OCI-LY7 (cell line): Measurements from ENCODE around the gene ABCA13. TPM values are rescaled to one million over a fixed set of nuclear protein-coding genes. Genes with fewer than 3 reads are reported as not detected.
"Not testable (repeated sequence)": the region's sequence is repeated elsewhere in the genome, so short reads cannot be mapped to it uniquely, and the experiment has no call there.

ENCODE experiments used
- BruUV-seq: library from RNA; stranded (reverse); fragments of 400-500 nt; replicated peaks from 2 replicates; lab custom pipeline; 2021; lab: Mats Ljungman, UMichigan
- CTCF ChIA-PET: fragments of 300-600 bp; sonication (Branson Sonifier 250); formaldehyde crosslinking; loops from one replicate; lab custom pipeline; 2022; ENCODE audit warnings: antibody characterized with exemption; ENCODE audit not compliant: unreplicated experiment; lab: Charles Lee
- POLR2A ChIA-PET: fragments of 300-600 bp; sonication (Branson Sonifier 250); formaldehyde crosslinking; loops from one replicate; lab custom pipeline; 2022; ENCODE audit warnings: antibody characterized with exemption; lab: Charles Lee
- DNase-seq: peaks from one replicate; pipeline ENCODE4 v3.0.0-alpha.2; 2015; ENCODE audit warnings: low spot score
- H2AFZ ChIP-seq: fragments of 200-600 bp; sonication (generic), shearing (Covaris generic); 2 replicates; pipeline ENCODE4 v1.6.1; 2014; ENCODE audit warnings: mild to moderate bottlenecking, antibody characterized with exemption, low read length, moderate library complexity
- H3K27ac ChIP-seq: fragments of 200-600 bp; sonication (generic); 2 replicates; pipeline ENCODE4 v1.5.1; 2014; ENCODE audit warnings: mixed run types, low read depth, mild to moderate bottlenecking, moderate library complexity, low read length, inconsistent platforms; ENCODE audit not compliant: poor library complexity, severe bottlenecking
- H3K36me3 ChIP-seq: fragments of 200-600 bp; sonication (generic); 2 replicates; pipeline ENCODE4 v1.6.1; 2014; ENCODE audit warnings: mild to moderate bottlenecking, antibody characterized with exemption, low read length, moderate library complexity, mixed read lengths; ENCODE audit not compliant: insufficient read depth
- H3K4me1 ChIP-seq: fragments of 200-600 bp; sonication (generic); 2 replicates; pipeline ENCODE4 v1.5.1; 2014; ENCODE audit warnings: mild to moderate bottlenecking, low read length; ENCODE audit not compliant: insufficient read depth, poor library complexity, severe bottlenecking
- H3K4me2 ChIP-seq: fragments of 200-600 bp; sonication (generic); 2 replicates; pipeline ENCODE4 v1.6.1; 2014; ENCODE audit warnings: mild to moderate bottlenecking, low read length
- H3K4me3 ChIP-seq: fragments of 200-600 bp; sonication (generic); 2 replicates; pipeline ENCODE4 v1.5.1; 2014; ENCODE audit warnings: mild to moderate bottlenecking, low read depth, low read length; ENCODE audit not compliant: poor library complexity, severe bottlenecking
- H3K79me2 ChIP-seq: fragments of 200-600 bp; sonication (generic); 2 replicates; pipeline ENCODE4 v1.6.1; 2016; ENCODE audit warnings: low read depth, mild to moderate bottlenecking, low read length, moderate library complexity, mixed read lengths; ENCODE audit not compliant: insufficient read depth
- H3K9me2 ChIP-seq: fragments of 200-600 bp; sonication (generic); 2 replicates; pipeline ENCODE4 v1.6.1; 2016; ENCODE audit warnings: mild to moderate bottlenecking, low read length, mixed read lengths; ENCODE audit not compliant: insufficient read depth
- H3K9me3 ChIP-seq: fragments of 200-600 bp; sonication (generic); 2 replicates; pipeline ENCODE4 v1.6.1; 2014; ENCODE audit warnings: mild to moderate bottlenecking, mixed run types, low read length, mixed read lengths
- H4K20me1 ChIP-seq: fragments of 200-600 bp; sonication (generic); 2 replicates; pipeline ENCODE4 v1.6.1; 2014; ENCODE audit warnings: mild to moderate bottlenecking, antibody characterized with exemption, low read length, moderate library complexity, mixed read lengths; ENCODE audit not compliant: insufficient read depth
- CTCF ChIP-seq: fragments of 200-600 bp; sonication (generic); conservative IDR thresholded peaks from 2 replicates; pipeline ENCODE4 v1.5.1; 2014; ENCODE audit warnings: mild to moderate bottlenecking, antibody characterized with exemption, low read length, moderate library complexity, mixed read lengths
- EZH2phosphoT487 ChIP-seq: fragments of 200-600 bp; sonication (generic); IDR thresholded peaks from 2 replicates; pipeline ENCODE4 v1.6.1; 2018; ENCODE audit warnings: low read depth, borderline replicate concordance, mild to moderate bottlenecking, mixed run types, antibody characterized with exemption, low read length, moderate library complexity, mixed read lengths
- intact Hi-C: fragments of 100-400 bp; cut with micrococcal nuclease; formaldehyde crosslinking; loops from one replicate; pipeline ENCODE4 v1.10.0; 2022; ENCODE audit not compliant: unreplicated experiment
- total RNA-seq, 2 experiments: library from RNA; depleted of rRNA in 1 of 2; stranded (reverse); fragments of >200 nt in 1 of 2; shearing (Covaris generic) in 1 of 2; gene quantifications; 2 replicates each; pipeline ENCODE4 v1.2.3, GENCODE V29; 2014 to 2022

Gene ABCA13
- total RNA-seq, 2 experiments from 2014 or later: not detected

DNA sequence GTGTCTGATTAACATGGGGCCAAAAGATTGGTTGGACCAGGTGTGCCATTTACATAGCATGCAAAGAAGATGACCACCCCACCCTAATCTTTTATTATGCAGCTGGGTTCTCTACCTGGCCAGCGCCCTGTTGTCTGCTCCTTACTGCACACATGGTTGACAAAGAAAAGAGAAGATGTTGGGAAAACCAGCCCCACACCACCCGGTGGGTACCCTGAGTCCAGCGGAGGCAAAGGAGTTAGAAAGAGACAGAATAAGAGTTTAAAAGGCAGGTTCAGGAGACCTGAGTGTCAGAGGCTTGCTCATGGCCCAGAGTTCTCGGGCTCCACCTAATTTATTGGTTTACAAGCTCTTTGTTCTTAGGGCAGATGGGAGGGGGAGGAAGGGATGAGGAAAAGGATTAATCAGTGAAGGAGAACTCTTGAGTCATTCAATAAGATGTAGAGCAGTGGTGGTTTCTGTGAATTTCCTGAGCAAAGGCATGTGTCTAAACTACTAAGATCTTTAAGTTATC, 24.1 kb upstream of the ABCA13 start:
- POLR2A ChIA-PET: no interaction called here
- TF ChIP-seq CTCF: no peak
- TF ChIP-seq EZH2phosphoT487: no peak
- Histone ChIP-seq H3K27ac (no peak overlapping the region), H3K4me2 (no peak overlapping the region), H3K9me3 (no peaks in the 10 kb centered on the region), H3K79me2 (no peaks in the 10 kb centered on the region), H2AFZ (no peak overlapping the region), H3K9me2 (no peaks in the 10 kb centered on the region), H4K20me1 (no peaks in the 10 kb centered on the region), H3K36me3 (no peaks in the 10 kb centered on the region), H3K4me1 (no peaks in the 10 kb centered on the region), H3K4me3 (no peak overlapping the region)
- intact Hi-C loops: no loop called here
- no peak for DNase-seq
- CTCF ChIA-PET: no interaction called here
- BruUV-seq: no TSS peak

DNA sequence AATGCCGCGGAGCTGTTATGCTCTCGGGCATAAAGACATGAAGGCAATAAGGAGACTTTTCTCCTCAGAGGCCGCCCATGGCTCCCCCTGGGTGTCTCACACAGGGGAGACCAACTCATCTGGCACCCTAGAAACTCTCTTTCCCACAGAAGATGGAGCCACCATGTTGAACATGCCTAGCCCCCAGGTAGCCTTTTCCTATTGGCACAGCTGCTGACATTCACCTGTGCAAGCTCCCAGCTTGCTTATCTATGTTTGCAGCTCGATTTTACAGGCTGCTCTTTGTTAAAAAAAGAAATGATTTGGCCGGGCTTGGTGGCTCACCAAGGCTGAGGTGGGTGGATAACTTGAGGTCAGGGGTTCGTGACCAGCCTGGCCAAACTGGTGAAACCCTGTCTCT, 23.6 kb upstream of the ABCA13 start:
- intact Hi-C loops, H3K36me3 ChIP-seq, H3K27ac ChIP-seq, BruUV-seq, H2AFZ ChIP-seq, H3K9me3 ChIP-seq, H3K79me2 ChIP-seq, H3K4me3 ChIP-seq, DNase-seq, POLR2A ChIA-PET, H3K9me2 ChIP-seq, H3K4me2 ChIP-seq, H4K20me1 ChIP-seq, H3K4me1 ChIP-seq: not testable (repeated sequence)
- CTCF ChIA-PET: interaction anchor here (0.5 kb wide), 1 partner anchor 56 kb away, joined by 3 read pairs; no protein-coding TSS in a partner anchor

DNA sequence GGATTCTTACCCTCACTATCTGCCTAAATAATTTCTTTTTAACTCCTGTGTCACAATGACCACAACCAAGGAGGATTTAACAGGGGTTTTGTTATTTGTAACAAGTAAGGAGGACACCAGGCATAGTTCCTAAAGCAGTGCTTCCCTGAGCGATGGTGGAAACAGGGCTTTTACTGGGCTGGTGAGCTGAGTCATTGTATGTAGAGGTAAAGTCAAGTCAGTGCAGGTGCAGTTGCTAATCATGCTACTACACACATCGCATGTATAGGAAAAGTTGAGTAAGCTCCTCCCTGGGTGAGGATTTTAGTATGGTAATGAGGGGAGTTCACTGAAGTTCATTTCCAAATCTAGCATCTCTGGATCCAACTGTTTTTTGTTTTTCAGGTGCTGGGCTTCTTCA, 22.9 kb upstream of the ABCA13 start:
- no peak overlapping the region for H2AFZ ChIP-seq
- intact Hi-C loops: no loop called here
- H3K9me2 ChIP-seq: no peaks in the 10 kb centered on the region
- H4K20me1 ChIP-seq: no peaks in the 10 kb centered on the region
- DNase-seq: no peak
- no peak overlapping the region for H3K4me2 ChIP-seq
- no peaks in the 10 kb centered on the region for H3K9me3 ChIP-seq
- TF ChIP-seq EZH2phosphoT487 (no peak), CTCF (no peak)
- no TSS peak for BruUV-seq
- POLR2A ChIA-PET: no interaction called here
- H3K27ac ChIP-seq: no peak overlapping the region
- no peaks in the 10 kb centered on the region for H3K79me2 ChIP-seq
- CTCF ChIA-PET: no interaction called here
- no peaks in the 10 kb centered on the region for H3K4me1 ChIP-seq
- no peaks in the 10 kb centered on the region for H3K36me3 ChIP-seq
- no peak overlapping the region for H3K4me3 ChIP-seq
